Type B pancreatic cell (in vitro differentiated cells): ENCODE measurements around the gene ZFP28. TPM values are rescaled to one million over a fixed set of nuclear protein-coding genes. Genes with fewer than 3 reads are reported as not detected.

Source experiments
- DNase-seq: peaks from one replicate; pipeline ENCODE4 v3.0.0; 2021; ENCODE audit warnings: mixed read lengths; ENCODE audit not compliant: unreplicated experiment; ENCODE audit errors: extremely low spot score
- H3K27ac Mint-ChIP-seq: 2 replicates; pipeline ENCODE4 v1.8.0; 2021; ENCODE audit warnings: mild to moderate bottlenecking, mixed read lengths
- H3K27me3 Mint-ChIP-seq: 2 replicates; pipeline ENCODE4 v1.8.0; 2021; ENCODE audit warnings: mixed read lengths
- H3K36me3 Mint-ChIP-seq: 2 replicates; pipeline ENCODE4 v1.8.0; 2021; ENCODE audit warnings: mixed read lengths
- H3K4me1 Mint-ChIP-seq: one replicate; pipeline ENCODE4 v1.8.0; 2021; ENCODE audit warnings: mixed read lengths; ENCODE audit not compliant: unreplicated experiment
- H3K4me3 Mint-ChIP-seq: 2 replicates; pipeline ENCODE4 v1.8.0; 2021; ENCODE audit warnings: mild to moderate bottlenecking, mixed read lengths
- H3K9me3 Mint-ChIP-seq: 2 replicates; pipeline ENCODE4 v1.8.0; 2021; ENCODE audit warnings: mixed read lengths
- total RNA-seq: library from RNA; stranded (reverse); gene quantifications from 2 replicates; pipeline ENCODE4 v1.2.1, GENCODE V29; 2021; ENCODE audit warnings: low replicate concordance
- TF ChIP-seq, protein P1 (sequence below): fragments of 200-600 bp; sonication (generic); conservative IDR thresholded peaks from 2 replicates; pipeline ENCODE4 v1.5.0; 2021; ENCODE audit warnings: antibody characterized with exemption, mild to moderate bottlenecking

The ZFP28 gene
- total RNA-seq, 1 donor from 2014 or later = 7.2 TPM

DNA sequence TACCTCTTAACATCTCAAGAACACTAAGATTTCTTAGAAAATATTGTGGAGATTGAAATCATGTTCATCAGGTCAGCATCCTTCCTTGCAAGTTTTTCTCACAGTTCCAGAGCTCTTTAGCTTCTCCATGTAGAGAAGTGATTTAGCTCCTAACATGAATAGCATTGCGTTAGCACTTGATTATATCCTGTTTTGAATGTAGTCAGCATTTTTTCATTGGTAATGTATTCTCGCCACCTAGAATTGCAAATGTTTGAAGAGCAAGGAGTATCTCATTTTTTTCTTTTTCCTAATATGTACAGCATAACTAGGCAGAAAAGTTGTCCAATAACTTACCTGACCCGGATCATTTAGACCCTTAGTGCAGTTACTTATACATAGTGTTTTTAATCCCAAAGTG, 35.2 kb downstream of the ZFP28 start:
- H3K9me3 Mint-ChIP-seq = peaks cover 11% of the 10 kb centered on the region
- DNase-seq = no peak
- H3K27ac Mint-ChIP-seq = no peak overlapping the region
- TF ChIP-seq, protein P1, sequence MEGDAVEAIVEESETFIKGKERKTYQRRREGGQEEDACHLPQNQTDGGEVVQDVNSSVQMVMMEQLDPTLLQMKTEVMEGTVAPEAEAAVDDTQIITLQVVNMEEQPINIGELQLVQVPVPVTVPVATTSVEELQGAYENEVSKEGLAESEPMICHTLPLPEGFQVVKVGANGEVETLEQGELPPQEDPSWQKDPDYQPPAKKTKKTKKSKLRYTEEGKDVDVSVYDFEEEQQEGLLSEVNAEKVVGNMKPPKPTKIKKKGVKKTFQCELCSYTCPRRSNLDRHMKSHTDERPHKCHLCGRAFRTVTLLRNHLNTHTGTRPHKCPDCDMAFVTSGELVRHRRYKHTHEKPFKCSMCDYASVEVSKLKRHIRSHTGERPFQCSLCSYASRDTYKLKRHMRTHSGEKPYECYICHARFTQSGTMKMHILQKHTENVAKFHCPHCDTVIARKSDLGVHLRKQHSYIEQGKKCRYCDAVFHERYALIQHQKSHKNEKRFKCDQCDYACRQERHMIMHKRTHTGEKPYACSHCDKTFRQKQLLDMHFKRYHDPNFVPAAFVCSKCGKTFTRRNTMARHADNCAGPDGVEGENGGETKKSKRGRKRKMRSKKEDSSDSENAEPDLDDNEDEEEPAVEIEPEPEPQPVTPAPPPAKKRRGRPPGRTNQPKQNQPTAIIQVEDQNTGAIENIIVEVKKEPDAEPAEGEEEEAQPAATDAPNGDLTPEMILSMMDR = no peak
- no peaks in the 10 kb centered on the region for H3K27me3 Mint-ChIP-seq
- H3K4me1 Mint-ChIP-seq = no peaks in the 10 kb centered on the region
- peaks cover 80% of the 10 kb centered on the region for H3K36me3 Mint-ChIP-seq
- H3K4me3 Mint-ChIP-seq = no peak overlapping the region

DNA sequence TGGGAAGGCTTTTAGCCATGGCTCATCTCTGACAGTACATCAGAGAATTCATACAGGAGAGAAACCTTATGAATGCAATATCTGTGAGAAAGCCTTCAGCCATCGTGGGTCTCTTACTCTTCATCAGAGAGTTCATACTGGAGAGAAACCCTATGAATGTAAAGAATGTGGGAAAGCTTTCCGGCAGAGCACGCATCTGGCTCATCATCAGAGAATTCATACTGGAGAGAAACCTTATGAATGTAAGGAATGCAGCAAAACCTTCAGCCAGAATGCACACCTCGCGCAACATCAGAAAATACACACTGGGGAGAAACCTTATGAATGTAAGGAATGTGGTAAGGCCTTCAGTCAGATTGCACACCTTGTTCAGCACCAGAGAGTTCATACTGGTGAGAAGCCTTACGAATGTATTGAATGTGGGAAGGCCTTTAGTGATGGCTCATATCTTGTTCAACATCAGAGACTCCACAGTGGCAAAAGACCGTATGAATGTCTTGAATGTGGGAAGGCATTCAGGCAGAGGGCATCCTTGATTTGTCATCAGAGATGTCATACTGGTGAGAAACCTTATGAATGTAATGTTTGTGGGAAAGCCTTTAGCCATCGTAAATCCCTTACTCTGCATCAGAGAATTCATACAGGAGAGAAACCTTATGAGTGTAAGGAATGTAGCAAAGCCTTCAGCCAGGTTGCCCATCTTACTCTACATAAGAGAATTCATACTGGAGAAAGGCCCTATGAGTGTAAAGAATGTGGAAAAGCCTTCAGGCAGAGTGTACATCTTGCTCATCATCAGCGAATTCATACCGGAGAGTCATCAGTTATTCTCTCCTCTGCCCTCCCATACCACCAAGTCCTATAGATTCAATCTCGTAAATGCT, 39.2 kb downstream of the ZFP28 start:
- no peaks in the 10 kb centered on the region for H3K4me1 Mint-ChIP-seq
- H3K27ac Mint-ChIP-seq = no peak overlapping the region
- DNase-seq = no peak
- TF ChIP-seq, protein P1 = no peak
- H3K9me3 Mint-ChIP-seq = peaks cover 13% of the 10 kb centered on the region
- no peak overlapping the region for H3K4me3 Mint-ChIP-seq
- no peaks in the 10 kb centered on the region for H3K27me3 Mint-ChIP-seq
- H3K36me3 Mint-ChIP-seq = peaks cover 57% of the 10 kb centered on the region

DNA sequence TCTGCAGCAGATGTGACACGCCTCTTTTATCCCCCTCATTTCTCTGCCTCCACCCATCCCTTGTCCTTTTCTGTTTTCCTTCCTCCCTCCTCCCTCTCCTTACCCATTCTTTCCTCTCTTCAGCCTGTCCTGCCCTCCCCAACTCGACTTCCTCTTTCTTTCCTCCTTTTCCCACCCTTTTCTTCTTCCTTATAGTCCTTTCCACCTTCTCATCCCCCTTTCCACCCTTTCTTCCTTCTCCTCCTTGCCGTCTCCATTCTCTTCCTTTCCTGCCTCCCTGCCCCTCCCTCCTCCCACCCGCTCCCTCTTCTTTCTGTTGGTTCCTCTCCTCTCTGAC, 55.7 kb downstream of the ZFP28 start:
- Mint-ChIP-seq H3K4me1 (peaks cover 8% of the 10 kb centered on the region), H3K4me3 (peak overlapping the region; percentile 94), H3K27me3 (no peaks in the 10 kb centered on the region), H3K9me3 (peaks cover 11% of the 10 kb centered on the region), H3K27ac (no peak overlapping the region), H3K36me3 (peaks cover 33% of the 10 kb centered on the region)
- DNase-seq = no peak
- TF ChIP-seq, protein P1 = no peak

DNA sequence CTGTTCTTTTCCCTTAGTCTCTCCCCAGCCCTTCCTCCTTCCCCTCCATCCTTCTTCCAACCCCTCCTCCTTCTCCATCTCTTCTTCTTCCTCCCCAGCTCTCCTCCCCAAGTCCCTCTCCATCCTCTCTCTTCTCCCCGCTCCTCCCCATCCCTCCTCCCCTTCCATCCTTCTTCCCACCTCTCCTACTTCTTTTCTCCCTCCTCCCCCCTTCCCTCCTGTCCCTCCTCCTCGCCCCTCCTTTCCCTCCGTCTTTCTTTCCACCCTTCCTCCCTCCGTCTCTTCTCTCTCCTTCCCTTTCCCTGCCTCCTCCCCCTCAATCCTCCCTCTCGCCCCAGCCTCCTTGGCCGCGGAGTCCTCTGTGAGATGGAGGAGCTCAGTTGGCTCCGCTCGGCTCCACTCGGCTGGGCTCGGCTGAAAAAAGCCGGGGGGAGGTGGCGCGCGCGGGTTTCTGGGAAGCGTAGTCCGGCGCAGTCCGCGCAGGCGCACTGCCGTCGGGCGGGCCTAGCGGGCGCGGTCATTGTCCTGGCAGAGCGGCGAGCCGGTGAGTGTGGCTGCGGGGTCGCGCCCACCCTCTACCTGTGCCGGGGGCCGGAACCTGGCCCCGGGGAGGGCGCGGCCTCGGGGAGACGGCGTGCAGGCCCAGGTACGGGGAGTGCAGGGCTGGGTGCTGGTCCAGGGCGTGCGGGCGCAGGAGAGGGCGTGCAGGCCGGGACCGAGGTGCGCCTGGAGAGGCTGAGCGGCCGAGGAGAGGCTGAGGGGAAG, 56.2 kb downstream of the ZFP28 start, which contains the start of gene ZNF71:
ZNF71 (plus strand) TSS at position 520 of the 765 bp plus-strand sequence. CDS start 6,257 bp downstream, outside the sequence.
- Mint-ChIP-seq H3K36me3 (peaks cover 33% of the 10 kb centered on the region), H3K4me3 (peak within 1 kb of the TSS; percentile 94), H3K27ac (peak within 1 kb of the TSS; percentile 67), H3K4me1 (peaks cover 8% of the 10 kb centered on the region), H3K27me3 (no peaks in the 10 kb centered on the region), H3K9me3 (peaks cover 11% of the 10 kb centered on the region)
- peak; percentile 94 for DNase-seq
- TF ChIP-seq, protein P1 = no peak

DNA sequence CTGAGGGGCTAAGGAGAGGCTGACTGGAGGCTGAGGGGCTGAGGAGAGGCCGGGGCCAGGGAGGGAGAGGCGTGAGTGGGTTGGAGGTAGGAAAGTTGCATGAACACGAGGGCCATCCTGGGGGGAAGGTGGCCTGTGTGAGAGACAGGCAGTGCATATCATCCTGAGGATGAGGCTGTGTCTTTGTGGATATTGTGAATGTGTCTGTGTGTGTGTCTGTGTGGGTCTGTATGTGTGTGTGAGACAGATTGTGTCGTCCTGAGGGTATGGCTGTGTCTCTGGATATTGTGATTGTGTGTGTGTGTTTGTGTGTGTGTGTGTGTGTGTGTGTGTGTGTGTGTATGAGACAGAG, 56.8 kb downstream of the ZFP28 start:
- H3K27ac Mint-ChIP-seq = peak overlapping the region; percentile 67
- no peak for DNase-seq
- H3K4me1 Mint-ChIP-seq = peaks cover 8% of the 10 kb centered on the region

More for the DNA sequence above, 56.8 kb downstream of the ZFP28 start:
- Mint-ChIP-seq H3K36me3 (peaks cover 35% of the 10 kb centered on the region), H3K27me3 (no peaks in the 10 kb centered on the region), H3K4me3 (peak overlapping the region; percentile 94), H3K9me3 (peaks cover 12% of the 10 kb centered on the region)
- TF ChIP-seq, protein P1 = no peak
